Measurements from ENCODE around the gene TREM2. TPM values are rescaled to one million over a fixed set of nuclear protein-coding genes. Genes with fewer than 3 reads are reported as not detected.
A peak's percentile ranks its signal among the peaks of the same experiment; 100 is the strongest.

The TREM2 gene
- 1 to 10 TPM; 3.6 TPM for total RNA-seq

DNA sequence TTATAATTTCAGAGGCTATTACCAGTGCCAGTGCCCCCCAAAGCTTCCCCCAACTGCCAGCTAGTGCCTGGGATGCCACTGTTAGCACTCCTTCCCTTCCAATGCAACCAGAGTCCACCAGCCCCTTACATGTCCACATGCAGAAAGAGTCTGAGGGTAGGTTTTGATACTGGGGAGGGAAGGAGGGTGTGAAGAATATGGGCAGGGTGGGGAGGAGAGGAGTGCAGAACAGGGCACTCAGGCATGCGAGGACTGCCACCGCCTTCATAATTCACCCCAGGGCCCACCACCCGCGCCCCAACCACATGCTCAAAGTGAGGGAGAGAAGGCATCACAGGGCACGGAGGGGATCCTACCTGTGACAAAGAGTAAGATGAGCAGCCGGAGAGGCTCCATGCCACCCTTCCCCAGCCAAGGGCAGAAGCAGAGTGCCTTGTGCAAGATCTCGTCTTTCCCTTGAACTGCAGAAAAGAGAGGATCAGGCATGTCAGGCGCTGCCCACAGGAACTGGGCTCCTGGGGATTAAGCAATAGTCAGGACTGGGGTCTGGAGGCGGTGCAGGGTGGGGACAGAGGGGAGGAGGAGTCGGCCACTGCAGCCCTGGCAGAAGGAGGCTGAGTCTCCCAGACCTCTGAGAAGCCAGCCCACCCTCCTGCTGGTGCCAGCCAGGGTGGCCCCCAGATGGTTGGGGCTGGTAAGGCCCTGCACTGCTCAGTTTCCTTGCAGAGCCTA lies at the start of gene TREM2:
Gene TREM2 (minus strand): TSS at position 430 of the 732 bp plus-strand sequence. CDS start 34 bp downstream, at position 396.
- no peaks in the 10 kb centered on the region for H3K36me3 ChIP-seq (replicated peaks in 1 of 2; ENCODE audit: insufficient read depth in 1 of 2, low read depth in 2 of 2)
- TF ChIP-seq, protein P1, sequence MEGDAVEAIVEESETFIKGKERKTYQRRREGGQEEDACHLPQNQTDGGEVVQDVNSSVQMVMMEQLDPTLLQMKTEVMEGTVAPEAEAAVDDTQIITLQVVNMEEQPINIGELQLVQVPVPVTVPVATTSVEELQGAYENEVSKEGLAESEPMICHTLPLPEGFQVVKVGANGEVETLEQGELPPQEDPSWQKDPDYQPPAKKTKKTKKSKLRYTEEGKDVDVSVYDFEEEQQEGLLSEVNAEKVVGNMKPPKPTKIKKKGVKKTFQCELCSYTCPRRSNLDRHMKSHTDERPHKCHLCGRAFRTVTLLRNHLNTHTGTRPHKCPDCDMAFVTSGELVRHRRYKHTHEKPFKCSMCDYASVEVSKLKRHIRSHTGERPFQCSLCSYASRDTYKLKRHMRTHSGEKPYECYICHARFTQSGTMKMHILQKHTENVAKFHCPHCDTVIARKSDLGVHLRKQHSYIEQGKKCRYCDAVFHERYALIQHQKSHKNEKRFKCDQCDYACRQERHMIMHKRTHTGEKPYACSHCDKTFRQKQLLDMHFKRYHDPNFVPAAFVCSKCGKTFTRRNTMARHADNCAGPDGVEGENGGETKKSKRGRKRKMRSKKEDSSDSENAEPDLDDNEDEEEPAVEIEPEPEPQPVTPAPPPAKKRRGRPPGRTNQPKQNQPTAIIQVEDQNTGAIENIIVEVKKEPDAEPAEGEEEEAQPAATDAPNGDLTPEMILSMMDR (IDR thresholded peaks at IDR 0.05) = no peak
- TF ChIP-seq POLR2A (IDR thresholded peaks at IDR 0.05) = no peak
- ATAC-seq = no peak
- peak in 1 of 4 donors; percentile 30 for DNase-seq
- H3K27ac ChIP-seq = no peak within 1 kb of the TSS
- H3K4me1 ChIP-seq = no peaks in the 10 kb centered on the region
- WGBS, 2 donors = 70 to 78% methylated on average over 10 of the region's 10 CpGs
- no peaks in the 10 kb centered on the region for H3K9me3 ChIP-seq
- intact Hi-C loops (cut with DNase I) = no loop called here
- H3K27me3 ChIP-seq = no peaks in the 10 kb centered on the region
- no peak within 1 kb of the TSS for H3K4me3 ChIP-seq

DNA sequence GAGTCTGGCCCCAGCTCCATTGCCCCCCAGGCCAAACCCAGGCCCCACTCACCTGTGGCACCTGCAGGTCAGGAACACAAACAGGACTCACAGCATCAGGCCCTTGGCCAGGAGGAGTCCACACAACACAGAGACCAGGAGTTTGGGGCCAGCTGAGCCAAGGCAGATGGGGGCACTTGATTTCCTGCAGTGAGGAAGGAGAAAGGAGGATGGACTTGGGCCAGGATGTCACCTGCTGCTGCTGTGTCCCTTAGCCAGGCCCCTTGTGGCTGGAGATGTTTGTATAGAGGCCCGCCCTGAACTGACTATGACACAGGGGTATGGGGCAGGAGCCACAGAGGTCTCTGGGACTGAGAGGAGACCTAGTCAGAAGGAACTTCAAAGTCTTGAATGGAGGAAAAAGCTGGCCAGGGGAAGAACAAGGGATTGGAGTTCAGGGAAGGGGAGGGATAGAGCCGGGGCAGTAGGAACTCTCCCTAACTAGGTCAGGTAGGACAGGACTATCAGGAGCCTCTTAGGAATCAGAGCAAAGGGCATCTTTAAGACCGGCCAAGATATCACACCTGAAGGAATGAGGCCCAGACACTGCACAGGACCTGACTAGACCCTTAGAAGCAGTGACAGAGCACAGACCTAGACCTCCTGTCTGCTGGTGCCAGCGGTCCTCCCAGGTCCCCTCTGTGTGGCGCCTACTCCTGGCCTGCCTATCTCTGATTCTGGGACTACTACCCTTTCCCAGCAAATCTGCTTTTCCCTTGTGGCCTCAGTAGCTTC lies 46.8 kb upstream of the TREM2 start:
- no peaks in the 10 kb centered on the region for H3K27me3 ChIP-seq
- no peaks in the 10 kb centered on the region for H3K36me3 ChIP-seq (replicated peaks in 1 of 2; ENCODE audit: insufficient read depth in 1 of 2, low read depth in 2 of 2)
- no peak overlapping the region for H3K27ac ChIP-seq
- intact Hi-C loops (cut with DNase I) = no loop called here
- no peak for TF ChIP-seq POLR2A (IDR thresholded peaks at IDR 0.05)
- TF ChIP-seq, protein P1 (IDR thresholded peaks at IDR 0.05) = no peak
- DNase-seq (no peak), ATAC-seq (no peak)
- H3K4me1 ChIP-seq = no peaks in the 10 kb centered on the region
- WGBS, 2 donors = 81 to 85% methylated on average over 5 of the region's 5 CpGs
- peaks cover 0 to 5% (median 0%) of the 10 kb centered on the region in 3 donors for H3K9me3 ChIP-seq
- no peak overlapping the region for H3K4me3 ChIP-seq

DNA sequence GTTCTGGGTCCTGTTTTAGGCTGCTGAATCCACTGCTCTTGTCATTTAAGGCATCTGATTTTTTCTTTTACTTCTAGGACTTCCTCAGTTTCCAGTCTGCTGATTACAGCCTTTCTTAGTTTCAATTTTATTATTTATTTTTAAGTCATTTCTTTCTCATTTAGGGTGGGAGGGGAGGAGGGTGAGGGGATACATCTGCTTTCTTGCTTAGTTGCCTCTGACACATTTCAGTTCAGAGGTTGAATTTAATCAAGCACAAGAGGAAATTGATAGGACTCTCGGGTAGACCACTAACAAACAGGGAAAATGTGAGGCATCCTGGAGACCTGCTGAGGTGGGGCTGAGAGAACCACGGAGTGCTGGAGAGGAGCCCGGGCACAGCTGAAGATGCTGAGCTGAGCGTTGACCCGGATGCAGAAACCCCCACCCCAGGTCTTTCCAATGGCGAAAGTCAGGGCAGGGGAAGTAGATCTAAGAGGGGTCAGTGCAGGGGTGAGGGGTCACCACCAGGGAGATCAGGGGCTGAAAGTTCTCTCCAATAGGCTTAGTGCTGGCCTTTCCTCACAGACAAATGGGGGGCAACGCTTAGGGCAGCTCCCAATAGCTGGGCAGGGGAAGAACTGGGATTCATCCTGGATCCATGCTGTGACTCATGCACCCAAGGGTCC lies 45.7 kb upstream of the TREM2 start:
- TF ChIP-seq, protein P1 (IDR thresholded peaks at IDR 0.05) = no peak
- TF ChIP-seq POLR2A (IDR thresholded peaks at IDR 0.05) = no peak
- H3K4me1 ChIP-seq = no peaks in the 10 kb centered on the region
- 77 to 81% methylated on average over 7 of the region's 7 CpGs for WGBS, 2 donors
- H3K36me3 ChIP-seq (replicated peaks in 1 of 2; ENCODE audit: insufficient read depth in 1 of 2, low read depth in 2 of 2) = no peaks in the 10 kb centered on the region
- no peak overlapping the region for H3K4me3 ChIP-seq
- DNase-seq = no peak
- no peak overlapping the region for H3K27ac ChIP-seq
- ATAC-seq = no peak
- no peaks in the 10 kb centered on the region for H3K27me3 ChIP-seq
- intact Hi-C loops (cut with DNase I) = no loop called here
- no peaks in the 10 kb centered on the region for H3K9me3 ChIP-seq

DNA sequence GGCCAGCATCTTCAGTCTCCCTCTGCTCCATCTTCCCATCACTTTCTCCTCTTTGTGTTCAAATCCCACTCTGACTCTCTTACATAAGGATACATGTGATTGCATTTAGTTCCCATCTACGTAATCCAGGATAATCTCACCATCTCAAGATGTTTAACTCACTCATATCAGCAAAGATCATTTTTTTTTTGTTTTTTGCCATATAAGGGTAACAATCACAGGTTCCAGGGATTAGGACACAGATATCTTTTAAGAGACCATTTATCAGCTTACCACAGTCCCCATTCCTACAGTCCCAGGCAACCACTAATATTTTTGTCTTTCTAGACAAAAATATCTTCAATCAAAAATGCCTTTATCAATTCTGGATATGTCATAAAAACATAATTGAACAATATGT lies 41.2 kb upstream of the TREM2 start:
- intact Hi-C loops (cut with DNase I) = no loop called here
- Histone ChIP-seq H3K9me3 (no peaks in the 10 kb centered on the region), H3K27me3 (no peaks in the 10 kb centered on the region), H3K4me3 (no peak overlapping the region), H3K36me3 (replicated peaks in 1 of 2; ENCODE audit: insufficient read depth in 1 of 2, low read depth in 2 of 2) (no peaks in the 10 kb centered on the region), H3K4me1 (no peaks in the 10 kb centered on the region), H3K27ac (no peak overlapping the region)
- WGBS, 2 donors = 70 to 73% methylated on average over 1 of the region's 1 CpG
- ATAC-seq (no peak), DNase-seq (no peak)
- no peak for TF ChIP-seq POLR2A (IDR thresholded peaks at IDR 0.05)
- TF ChIP-seq, protein P1 (IDR thresholded peaks at IDR 0.05) = no peak

All from body of pancreas (tissue), 4 donors.